ENCODE data around the gene DRG1. TPM values are rescaled to one million over a fixed set of nuclear protein-coding genes. Genes with fewer than 3 reads are reported as not detected.

Gene DRG1
- total and polyA plus RNA-seq, 2 donors (not counting 3 experiments of a cell fraction or from before 2014, with no cell fraction given): 37.7 to 65.1 TPM

GRCh38 chr22:31442768-31443489, 43.5 kb downstream of the DRG1 start:
- DNase-seq (ENCODE audit: low read depth, low spot score) (no peak), FAIRE-seq (no peak)
- H2AFZ ChIP-seq (ENCODE audit: low read depth, low read length): no peak overlapping the region
- no peaks in the 10 kb centered on the region for H3K9me1 ChIP-seq (replicated peaks; ENCODE audit: control insufficient read depth, extremely low read depth, insufficient read depth, low read length)
- no peak overlapping the region for H3K27ac ChIP-seq (ENCODE audit: insufficient read depth, low read depth, low read length)
- CTCF ChIA-PET: interaction anchor here (1.2 kb wide), 1 partner anchor 9 kb away, joined by 3 read pairs; no protein-coding TSS in a partner anchor
- H3K79me2 ChIP-seq (ENCODE audit: control insufficient read depth, insufficient read depth, low read length): no peaks in the 10 kb centered on the region
- no peaks in the 10 kb centered on the region for H3K27me3 ChIP-seq (ENCODE audit: control insufficient read depth in 2 of 2, insufficient read depth in 2 of 2, low read length in 2 of 2)
- intact Hi-C loops (cut with micrococcal nuclease) (no loop called here), dilution Hi-C loops (cut with MboI; ENCODE audit: extremely low pct_ligation_motif_present, low sequenced_read_pairs) (no loop called here)
- H3K4me1 ChIP-seq (ENCODE audit: control insufficient read depth, extremely low read depth, insufficient read depth, low read length): no peaks in the 10 kb centered on the region
- TF ChIP-seq CTCF (IDR thresholded peaks at IDR 0.05; ENCODE audit: extremely low read depth in 1 of 2, insufficient read depth in 1 of 2, low read depth in 1 of 2, low read length in 2 of 2): no peak
- TF ChIP-seq EZH2 (IDR thresholded peaks at IDR 0.05; ENCODE audit: borderline replicate concordance, low read depth, low read length, severe bottlenecking): no peak
- no peak for TF ChIP-seq POLR2A (IDR thresholded peaks at IDR 0.05; ENCODE audit: low read depth, low read length)
- no peak for TF ChIP-seq JUN (IDR thresholded peaks at IDR 0.05; ENCODE audit: borderline replicate concordance, insufficient read depth, insufficient read length, low read depth)
- no peak for TF ChIP-seq GATA2 (IDR thresholded peaks at IDR 0.05; ENCODE audit: insufficient read depth, insufficient read length, low read depth, low read length)
- no peak for TF ChIP-seq POLR2AphosphoS5 (IDR thresholded peaks at IDR 0.05; ENCODE audit: insufficient read depth, low read depth, low read length)
- TF ChIP-seq MYC (IDR thresholded peaks at IDR 0.05; ENCODE audit: low read depth, low read length): no peak
- TF ChIP-seq MAX (IDR thresholded peaks at IDR 0.05; ENCODE audit: insufficient read depth, insufficient read length): no peak
- TF ChIP-seq FOS (IDR thresholded peaks at IDR 0.05; ENCODE audit: borderline replicate concordance, insufficient read depth, low read length): no peak
- H3K4me2 ChIP-seq (ENCODE audit: insufficient read depth, low read length): no peak overlapping the region
- H3K4me3 ChIP-seq (replicated peaks in 1 of 3; ENCODE audit: insufficient read depth in 1 of 3, low read depth in 1 of 3, low read length in 3 of 3): no peak overlapping the region
- H3K9ac ChIP-seq (replicated peaks; ENCODE audit: extremely low read depth, insufficient read depth, low read length): no peak overlapping the region
- no peaks in the 10 kb centered on the region for H4K20me1 ChIP-seq (replicated peaks; ENCODE audit: control insufficient read depth, extremely low read depth, insufficient read depth, low read length)
- POLR2A ChIA-PET: no interaction called here
- H3K9me3 ChIP-seq (replicated peaks; ENCODE audit: control insufficient read depth, insufficient read depth, low read length): no peaks in the 10 kb centered on the region
- BruUV-seq (replicated peaks): no TSS peak
- H3K36me3 ChIP-seq (ENCODE audit: control insufficient read depth in 2 of 2, extremely low read depth in 1 of 2, insufficient read depth in 2 of 2, low read length in 2 of 2): peaks cover 15 to 36% of the 10 kb centered on the region in 2 experiments

Data from endothelial cell of umbilical vein (primary cell).